ENCODE measurements around the gene AMN.

Gene AMN

DNA sequence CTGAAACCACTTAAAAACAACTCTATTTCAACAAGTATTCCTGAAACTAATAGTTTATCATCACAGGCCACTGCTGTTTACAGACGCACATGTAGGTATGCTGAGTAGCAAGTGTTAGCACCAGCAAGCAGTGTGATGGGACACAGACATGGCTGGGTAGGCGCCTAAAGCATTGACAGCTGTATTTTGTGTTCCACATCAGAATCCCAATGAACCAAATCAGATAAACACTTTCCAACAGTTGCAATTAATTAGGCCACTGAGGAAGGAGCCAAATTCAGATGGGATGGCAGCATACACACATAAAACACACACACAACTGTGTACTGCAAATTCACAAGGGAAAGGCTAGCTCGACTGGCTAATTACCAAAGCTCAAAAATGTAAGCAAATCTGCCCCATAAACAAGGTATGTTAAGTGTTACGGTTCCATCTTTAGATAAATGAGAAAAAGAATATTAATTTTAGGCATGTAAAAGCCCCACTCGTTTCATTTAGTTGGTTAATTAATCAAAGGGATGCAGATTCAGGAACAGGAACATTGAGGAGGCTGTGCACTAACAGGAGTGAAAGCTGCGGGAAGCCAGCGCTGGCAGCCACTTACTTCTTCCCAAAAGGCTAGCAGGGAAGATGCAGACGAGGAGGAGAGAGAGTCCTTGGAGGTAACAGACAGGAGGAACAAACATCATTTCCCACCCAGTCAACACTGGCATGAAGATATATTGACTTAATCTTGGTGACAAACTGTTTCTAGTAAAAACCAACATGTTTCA lies 33.4 kb downstream of the AMN start:
- DNase-seq: no peak
- Mint-ChIP-seq H3K4me3 (no peak overlapping the region), H3K27ac (no peak overlapping the region), H3K36me3 (ENCODE audit: low read depth) (peaks cover 72% of the 10 kb centered on the region), H3K4me1 (peaks cover 10% of the 10 kb centered on the region), H3K9me3 (no peaks in the 10 kb centered on the region), H3K27me3 (ENCODE audit: low read depth, poor library complexity) (no peaks in the 10 kb centered on the region)
- TF ChIP-seq, protein P1, sequence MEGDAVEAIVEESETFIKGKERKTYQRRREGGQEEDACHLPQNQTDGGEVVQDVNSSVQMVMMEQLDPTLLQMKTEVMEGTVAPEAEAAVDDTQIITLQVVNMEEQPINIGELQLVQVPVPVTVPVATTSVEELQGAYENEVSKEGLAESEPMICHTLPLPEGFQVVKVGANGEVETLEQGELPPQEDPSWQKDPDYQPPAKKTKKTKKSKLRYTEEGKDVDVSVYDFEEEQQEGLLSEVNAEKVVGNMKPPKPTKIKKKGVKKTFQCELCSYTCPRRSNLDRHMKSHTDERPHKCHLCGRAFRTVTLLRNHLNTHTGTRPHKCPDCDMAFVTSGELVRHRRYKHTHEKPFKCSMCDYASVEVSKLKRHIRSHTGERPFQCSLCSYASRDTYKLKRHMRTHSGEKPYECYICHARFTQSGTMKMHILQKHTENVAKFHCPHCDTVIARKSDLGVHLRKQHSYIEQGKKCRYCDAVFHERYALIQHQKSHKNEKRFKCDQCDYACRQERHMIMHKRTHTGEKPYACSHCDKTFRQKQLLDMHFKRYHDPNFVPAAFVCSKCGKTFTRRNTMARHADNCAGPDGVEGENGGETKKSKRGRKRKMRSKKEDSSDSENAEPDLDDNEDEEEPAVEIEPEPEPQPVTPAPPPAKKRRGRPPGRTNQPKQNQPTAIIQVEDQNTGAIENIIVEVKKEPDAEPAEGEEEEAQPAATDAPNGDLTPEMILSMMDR (IDR thresholded peaks at IDR 0.05): no peak

DNA sequence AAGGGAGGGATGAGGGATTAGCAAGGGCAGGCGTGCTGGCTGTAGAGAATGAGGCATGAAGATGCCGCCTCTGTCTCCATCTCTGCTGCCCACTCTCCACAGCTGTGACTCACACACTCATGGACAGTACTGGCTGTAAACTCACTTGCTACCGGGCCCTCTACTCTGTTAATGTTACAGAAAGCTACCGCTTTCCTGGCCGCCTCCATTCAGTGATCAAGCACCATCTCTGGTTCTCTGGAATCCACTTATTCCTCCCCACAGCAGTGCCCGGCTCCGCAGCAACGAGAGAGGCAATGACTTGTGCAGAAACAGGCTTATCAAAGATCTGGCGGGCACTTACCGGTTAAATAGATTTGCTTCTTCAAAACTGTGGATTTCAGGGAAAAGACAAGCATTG lies 34.8 kb downstream of the AMN start:
- peaks cover 68% of the 10 kb centered on the region for H3K36me3 Mint-ChIP-seq (ENCODE audit: low read depth)
- DNase-seq: no peak
- TF ChIP-seq, protein P1 (IDR thresholded peaks at IDR 0.05): no peak
- peaks cover 5% of the 10 kb centered on the region for H3K4me1 Mint-ChIP-seq
- no peaks in the 10 kb centered on the region for H3K27me3 Mint-ChIP-seq (ENCODE audit: low read depth, poor library complexity)
- H3K27ac Mint-ChIP-seq: peak overlapping the region; percentile 54
- H3K4me3 Mint-ChIP-seq: no peak overlapping the region
- H3K9me3 Mint-ChIP-seq: no peaks in the 10 kb centered on the region

DNA sequence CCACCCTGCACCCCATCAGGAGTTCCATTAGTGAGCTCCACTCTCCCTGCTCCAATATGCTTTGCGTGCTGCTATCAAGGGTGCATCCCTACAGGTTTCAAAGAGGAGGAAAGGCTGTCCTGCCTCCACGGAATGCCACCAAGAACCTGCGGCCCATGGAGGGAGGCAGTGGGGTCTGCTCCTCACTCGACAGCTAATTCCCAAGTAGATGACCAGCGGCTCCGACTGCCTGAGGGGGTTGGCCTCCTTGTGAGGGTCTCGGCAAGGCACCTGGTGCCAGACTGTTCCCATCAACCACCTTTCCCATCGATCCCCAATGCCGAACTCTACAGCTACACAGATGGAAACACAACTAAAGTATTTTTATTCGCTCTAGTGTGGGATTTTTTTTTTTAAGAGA lies 36.0 kb downstream of the AMN start:
- DNase-seq: no peak
- Mint-ChIP-seq H3K27me3 (ENCODE audit: low read depth, poor library complexity) (no peaks in the 10 kb centered on the region), H3K9me3 (no peaks in the 10 kb centered on the region), H3K27ac (no peak overlapping the region), H3K36me3 (ENCODE audit: low read depth) (peaks cover 68% of the 10 kb centered on the region), H3K4me1 (peaks cover 5% of the 10 kb centered on the region), H3K4me3 (no peak overlapping the region)
- TF ChIP-seq, protein P1 (IDR thresholded peaks at IDR 0.05): no peak

DNA sequence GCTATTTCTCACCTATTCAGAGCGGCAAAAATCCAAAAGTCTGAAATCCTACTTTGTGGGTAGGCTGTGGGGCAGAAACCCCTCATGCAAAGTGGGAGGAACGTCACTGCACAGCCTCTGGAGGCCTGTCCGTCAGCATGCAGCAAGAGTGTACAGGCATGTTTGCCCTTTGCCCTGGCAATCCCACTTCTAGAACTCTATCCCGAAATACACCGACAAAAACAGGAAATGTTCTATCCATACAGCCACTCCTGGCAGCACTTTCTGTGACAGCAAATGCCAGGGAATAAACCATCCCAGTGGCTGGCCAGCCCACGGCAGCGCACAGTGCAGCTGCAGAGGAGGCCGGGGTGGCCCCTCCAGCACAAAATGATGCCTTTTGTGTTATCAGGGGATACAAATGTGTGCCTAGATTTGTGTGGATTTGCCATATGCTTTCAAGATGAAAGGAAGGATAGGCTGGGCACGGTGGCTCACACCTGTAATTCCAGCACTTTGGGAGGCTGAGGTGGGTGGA lies 39.7 kb downstream of the AMN start:
- Mint-ChIP-seq H3K4me3 (no peak overlapping the region), H3K27me3 (ENCODE audit: low read depth, poor library complexity) (no peaks in the 10 kb centered on the region), H3K9me3 (no peaks in the 10 kb centered on the region), H3K27ac (no peak overlapping the region), H3K36me3 (ENCODE audit: low read depth) (peaks cover 84% of the 10 kb centered on the region), H3K4me1 (no peaks in the 10 kb centered on the region)
- TF ChIP-seq, protein P1 (IDR thresholded peaks at IDR 0.05): no peak
- DNase-seq: no peak

DNA sequence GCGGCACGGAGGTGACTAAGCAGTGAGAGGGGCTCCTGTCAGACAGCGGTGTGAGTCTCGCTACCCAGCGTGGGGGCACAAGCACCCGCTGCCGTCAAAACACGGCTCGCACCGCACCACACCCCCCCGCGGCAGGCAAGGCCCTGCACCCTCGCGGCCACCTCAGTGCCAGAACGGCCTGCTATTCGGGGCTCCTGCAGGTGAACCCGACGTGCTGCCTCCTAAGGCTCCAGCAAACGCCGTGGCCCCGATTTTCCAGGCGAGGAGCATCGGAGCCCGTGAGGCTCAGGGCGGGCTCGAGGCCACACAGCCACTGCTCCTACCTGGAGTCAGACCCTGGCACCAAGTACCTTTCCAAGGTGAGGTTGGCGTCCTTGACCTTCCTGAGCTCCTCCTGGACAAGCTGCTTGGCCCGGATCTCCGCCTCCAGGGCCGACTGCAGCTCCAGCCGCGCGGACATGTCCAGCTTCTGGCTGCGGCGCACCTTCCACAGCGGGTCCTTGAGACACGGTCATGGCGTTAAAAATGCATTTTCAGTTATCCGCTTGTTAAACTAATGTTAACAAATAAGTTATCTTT lies 41.8 kb downstream of the AMN start:
- Mint-ChIP-seq H3K27me3 (ENCODE audit: low read depth, poor library complexity) (no peaks in the 10 kb centered on the region), H3K27ac (no peak overlapping the region), H3K4me3 (no peak overlapping the region), H3K9me3 (no peaks in the 10 kb centered on the region), H3K36me3 (ENCODE audit: low read depth) (peaks cover 87% of the 10 kb centered on the region), H3K4me1 (no peaks in the 10 kb centered on the region)
- TF ChIP-seq, protein P1 (IDR thresholded peaks at IDR 0.05): no peak
- no peak for DNase-seq
